Common myeloid progenitor, CD34-positive (primary cell): ENCODE results near the gene TGM4. TPM values are rescaled to one million over a fixed set of nuclear protein-coding genes. Genes with fewer than 3 reads are reported as not detected.

Experiments used
- CTCF ChIA-PET: fragments of 350-600 bp; sonication (Branson Sonifier 250); formaldehyde crosslinking; loops from one replicate; lab custom pipeline; 2021; ENCODE audit warnings: antibody characterized with exemption; lab: Charles Lee
- POLR2A ChIA-PET: fragments of 350-600 bp; sonication (Branson Sonifier 250); formaldehyde crosslinking; loops from one replicate; lab custom pipeline; 2021; ENCODE audit warnings: antibody characterized with exemption; lab: Charles Lee
- DNase-seq, 3 donors: peaks; one replicate each; pipeline versions ENCODE4 v3.0.0 to v3.0.0-alpha.2; 2013
- H3K27ac ChIP-seq, 2 experiments: 1 replicate in 1 of 2; 2 replicates in 1 of 2; pipeline ENCODE4 v1.7.0; 2013; ENCODE audit warnings: inconsistent platforms in 2 of 2, low read length in 2 of 2, mild to moderate bottlenecking in 2 of 2, low read depth in 1 of 2, moderate library complexity in 1 of 2; ENCODE audit not compliant: severe bottlenecking in 2 of 2, insufficient read depth in 1 of 2, poor library complexity in 1 of 2
- H3K27me3 ChIP-seq, 5 experiments: replicated peaks in 2 of 5; 1 replicate in 3 of 5; 2 replicates in 2 of 5; pipeline versions ENCODE4 v1.6.1 to v1.7.0; 2013; ENCODE audit warnings: low read length in 4 of 5, mild to moderate bottlenecking in 2 of 5, moderate library complexity in 2 of 5, inconsistent platforms in 1 of 5; ENCODE audit not compliant: insufficient read depth in 5 of 5, control insufficient read depth in 4 of 5
- H3K36me3 ChIP-seq, 4 experiments: 1 replicate in 2 of 4; 2 replicates in 2 of 4; pipeline versions ENCODE4 v1.6.1 to v1.7.0; 2013; ENCODE audit warnings: low read length in 3 of 4, control low read depth in 1 of 4, mild to moderate bottlenecking in 1 of 4; ENCODE audit not compliant: control insufficient read depth in 4 of 4, insufficient read depth in 4 of 4
- H3K4me1 ChIP-seq, 4 experiments: 1 replicate in 3 of 4; 2 replicates in 1 of 4; pipeline versions ENCODE4 v1.6.1 to v1.7.1; 2013; ENCODE audit warnings: low read length in 3 of 4, mild to moderate bottlenecking in 3 of 4, control low read depth in 1 of 4, inconsistent platforms in 1 of 4, moderate library complexity in 1 of 4; ENCODE audit not compliant: control insufficient read depth in 4 of 4, insufficient read depth in 4 of 4; ENCODE audit errors: control extremely low read depth in 1 of 4
- H3K4me3 ChIP-seq, 7 experiments: 1 replicate in 4 of 7; 2 replicates in 3 of 7; pipeline versions ENCODE4 v1.5.1 to v1.7.0; 2013; ENCODE audit warnings: mild to moderate bottlenecking in 7 of 7, low read length in 6 of 7, moderate library complexity in 6 of 7, inconsistent platforms in 2 of 7, low read depth in 2 of 7, control low read depth in 1 of 7; ENCODE audit not compliant: insufficient read depth in 4 of 7, control insufficient read depth in 1 of 7; ENCODE audit errors: extremely low read depth in 1 of 7
- H3K9me3 ChIP-seq, 5 experiments: 1 replicate in 4 of 5; 2 replicates in 1 of 5; pipeline versions ENCODE4 v1.6.1 to v1.7.1; 2013; ENCODE audit warnings: low read length in 4 of 5, mild to moderate bottlenecking in 2 of 5, inconsistent platforms in 1 of 5, low read depth in 1 of 5, moderate library complexity in 1 of 5; ENCODE audit not compliant: control insufficient read depth in 4 of 5, insufficient read depth in 2 of 5; ENCODE audit errors: control extremely low read depth in 1 of 5
- WGBS: methylation state at CpG from one replicate; pipeline ENCODE4 v1.1.5; 2013; ENCODE audit not compliant: insufficient coverage; 5-methylcytosine and 5-hydroxymethylcytosine counted together
- polyA plus RNA-seq: library from polyadenylated mRNA; unstranded; fragments of 120-200 nt; gene quantifications from one replicate; pipeline ENCODE4 v1.2.1, GENCODE V29; 2013

TGM4 gene
- 0.24 TPM for polyA plus RNA-seq

DNA sequence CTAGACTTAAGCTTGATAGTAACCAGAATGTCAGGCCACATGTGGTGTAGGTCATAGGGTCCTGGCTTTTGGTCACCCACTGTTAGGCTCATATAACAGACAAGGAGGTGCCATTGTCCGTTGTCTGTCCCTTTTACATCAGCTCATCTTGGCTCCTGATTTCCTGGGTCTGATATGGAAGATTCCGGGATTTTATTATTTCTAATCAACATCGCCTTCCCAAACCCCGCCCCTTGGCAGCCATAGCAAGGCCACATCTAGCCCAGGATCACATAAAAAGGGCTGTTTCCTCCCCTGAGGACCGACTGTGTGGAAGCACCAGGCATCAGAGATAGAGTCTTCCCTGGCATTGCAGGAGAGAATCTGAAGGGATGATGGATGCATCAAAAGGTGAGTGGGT lies at the start of gene TGM4:
Gene TGM4 (plus strand): TSS at position 301 of the 400 bp plus-strand sequence. CDS start 71 bp downstream, at position 372.
- ChIA-PET POLR2A (no interaction called here), CTCF (no interaction called here)
- Histone ChIP-seq H3K9me3 (no peaks in the 10 kb centered on the region), H3K4me3 (no peak within 1 kb of the TSS), H3K36me3 (no peaks in the 10 kb centered on the region), H3K27ac (no peak within 1 kb of the TSS), H3K4me1 (no peaks in the 10 kb centered on the region), H3K27me3 (no peaks in the 10 kb centered on the region)
- 96% methylated on average over 4 of the region's 5 CpGs for WGBS
- no peak for DNase-seq

DNA sequence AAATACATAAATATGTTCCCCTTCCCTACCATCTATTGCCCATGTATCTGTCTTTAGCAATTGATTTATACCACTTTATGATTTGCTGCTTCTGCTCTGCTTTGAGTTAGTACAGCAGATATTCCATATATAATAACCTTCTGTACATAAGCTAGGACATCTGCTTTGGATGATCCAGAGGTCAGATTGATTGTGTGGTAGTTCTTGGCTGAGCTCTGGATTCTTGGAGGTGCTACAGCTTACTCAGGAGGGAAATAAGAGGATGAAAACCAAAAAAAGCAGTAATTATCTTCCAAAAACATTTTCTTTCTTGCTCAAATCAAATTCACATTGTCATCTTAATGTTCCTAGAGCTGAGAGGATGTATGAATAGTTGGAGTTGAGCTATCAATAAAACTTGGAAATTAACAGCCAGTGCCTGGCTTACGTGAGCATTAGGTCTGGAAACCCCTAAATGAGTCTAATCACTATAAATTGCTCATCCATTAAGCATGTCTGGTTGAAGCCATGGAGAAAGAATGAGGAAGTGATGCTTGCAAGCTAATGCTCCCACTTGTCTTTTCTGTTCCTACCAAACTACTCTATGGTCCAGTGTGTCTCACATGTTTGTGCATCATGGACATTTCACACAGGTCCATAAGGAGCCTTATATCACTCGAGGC lies 49.0 kb upstream of the TGM4 start:
- POLR2A ChIA-PET = no interaction called here
- WGBS = no CpG with 5 or more reads among the region's 2 CpGs
- Histone ChIP-seq H3K27me3 (no peaks in the 10 kb centered on the region), H3K4me3 (no peak overlapping the region), H3K36me3 (peaks cover 8 to 31% (median 18%) of the 10 kb centered on the region in 4 experiments), H3K9me3 (no peaks in the 10 kb centered on the region), H3K4me1 (no peaks in the 10 kb centered on the region), H3K27ac (no peak overlapping the region)
- CTCF ChIA-PET = interaction anchor here (0.7 kb wide), 1 partner anchor 61 kb away, joined by 3 read pairs; no protein-coding TSS in a partner anchor
- no peak for DNase-seq

DNA sequence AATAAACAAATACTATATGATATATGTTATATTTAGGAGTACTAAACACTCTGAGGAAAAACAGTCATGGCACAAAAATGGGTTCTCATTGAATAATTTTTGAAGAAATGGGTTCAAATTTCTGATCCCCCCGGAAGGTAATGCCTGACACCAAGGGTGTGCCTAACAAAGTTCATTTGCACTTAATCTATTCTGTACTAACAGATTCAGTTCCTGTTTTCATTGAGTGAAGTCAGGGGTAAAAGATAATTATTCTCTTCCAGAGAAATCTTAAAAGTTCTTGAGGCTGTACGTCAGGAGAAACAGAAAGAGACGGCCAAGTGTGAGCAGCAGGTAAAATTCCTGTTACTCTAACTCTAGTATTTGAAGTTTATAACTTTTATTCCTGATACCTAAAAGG lies 47.2 kb upstream of the TGM4 start:
- POLR2A ChIA-PET = no interaction called here
- no CpG with 5 or more reads among the region's 3 CpGs for WGBS
- Histone ChIP-seq H3K4me3 (no peak overlapping the region), H3K36me3 (peaks cover 10 to 47% (median 28%) of the 10 kb centered on the region in 4 experiments), H3K27ac (no peak overlapping the region), H3K4me1 (no peaks in the 10 kb centered on the region), H3K27me3 (no peaks in the 10 kb centered on the region), H3K9me3 (no peaks in the 10 kb centered on the region)
- DNase-seq = no peak
- CTCF ChIA-PET = no interaction called here

DNA sequence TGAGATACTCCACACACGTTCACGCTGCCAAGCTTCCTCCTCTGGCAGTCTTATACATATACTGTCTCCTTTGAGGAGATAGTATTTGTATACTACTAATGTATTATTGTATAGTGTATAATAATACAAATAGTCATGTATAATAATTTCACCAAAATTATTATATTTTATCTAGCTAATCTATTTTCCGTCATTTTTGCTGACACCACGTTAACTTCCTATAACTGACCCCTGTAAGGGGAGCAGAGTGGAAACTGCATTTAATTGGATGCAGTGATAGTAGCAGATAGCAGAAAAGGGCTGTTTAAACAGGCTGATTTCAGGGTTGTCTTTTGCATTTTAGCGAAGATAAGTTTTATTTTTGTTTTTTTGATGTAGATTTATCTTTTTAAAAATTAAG lies 43.2 kb upstream of the TGM4 start:
- CTCF ChIA-PET = interaction anchor here (0.9 to 1.3 kb wide), 2 partner anchors 8 to 15 kb away, joined by 3 read pairs; no protein-coding TSS in a partner anchor
- POLR2A ChIA-PET = no interaction called here
- H3K27ac ChIP-seq = no peak overlapping the region
- no peak for DNase-seq
- H3K4me3 ChIP-seq = no peak overlapping the region
- 100% methylated on average over 2 of the region's 5 CpGs for WGBS
- no peaks in the 10 kb centered on the region for H3K4me1 ChIP-seq
- peaks cover 6 to 59% (median 37%) of the 10 kb centered on the region in 4 experiments for H3K36me3 ChIP-seq
- peaks cover 0 to 5% (median 2%) of the 10 kb centered on the region in 5 experiments for H3K9me3 ChIP-seq
- H3K27me3 ChIP-seq = no peaks in the 10 kb centered on the region

DNA sequence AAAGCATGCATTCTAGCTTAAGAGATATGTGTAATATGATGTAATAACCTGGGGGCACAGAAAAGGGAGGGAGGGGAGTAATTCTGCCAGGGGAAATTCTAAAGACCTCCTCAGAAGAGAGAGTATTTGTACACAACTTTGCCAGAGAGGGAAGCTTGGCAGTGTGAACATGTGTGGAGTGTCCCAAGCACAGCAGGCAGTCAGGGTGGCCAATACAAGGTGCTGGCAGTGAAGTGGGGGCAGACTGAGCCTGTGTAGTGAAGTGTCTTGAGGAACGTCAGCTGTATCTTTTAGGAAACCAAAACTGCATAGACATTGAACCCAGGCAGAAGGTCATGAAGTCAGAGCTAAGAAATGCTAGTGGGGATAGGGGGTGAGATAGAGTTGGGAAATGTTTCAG lies 42.4 kb upstream of the TGM4 start:
- no peaks in the 10 kb centered on the region for H3K27me3 ChIP-seq
- ChIA-PET POLR2A (no interaction called here), CTCF (interaction anchor here (1.3 kb wide), 1 partner anchor 9 kb away, joined by 3 read pairs; no protein-coding TSS in a partner anchor)
- H3K9me3 ChIP-seq = peaks cover 5 to 13% (median 6%) of the 10 kb centered on the region in 5 experiments
- H3K4me3 ChIP-seq = no peak overlapping the region
- DNase-seq = no peak
- H3K27ac ChIP-seq = no peak overlapping the region
- 100% methylated on average over 1 of the region's 1 CpG for WGBS
- peaks cover 7 to 60% (median 39%) of the 10 kb centered on the region in 4 experiments for H3K36me3 ChIP-seq
- no peaks in the 10 kb centered on the region for H3K4me1 ChIP-seq

DNA sequence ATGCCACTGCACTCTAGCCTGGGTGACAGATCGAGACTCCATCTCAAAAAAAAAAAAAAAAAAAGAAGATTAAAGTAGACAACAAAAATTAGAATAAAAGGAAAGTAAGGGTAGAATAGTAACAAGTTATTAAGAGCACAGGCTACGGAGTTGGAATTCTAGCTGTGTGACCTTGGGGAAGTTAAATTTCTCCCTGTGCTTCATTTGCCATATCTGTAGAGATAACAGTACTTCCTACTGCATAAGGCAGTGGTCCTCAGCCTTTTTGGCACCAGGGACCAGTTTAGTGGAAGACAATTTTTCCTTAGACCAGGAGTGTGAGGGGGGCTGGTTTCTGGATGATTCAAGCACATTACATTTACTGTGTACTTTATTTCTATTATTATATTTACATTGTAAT lies 41.4 kb upstream of the TGM4 start:
- POLR2A ChIA-PET = no interaction called here

DNA sequence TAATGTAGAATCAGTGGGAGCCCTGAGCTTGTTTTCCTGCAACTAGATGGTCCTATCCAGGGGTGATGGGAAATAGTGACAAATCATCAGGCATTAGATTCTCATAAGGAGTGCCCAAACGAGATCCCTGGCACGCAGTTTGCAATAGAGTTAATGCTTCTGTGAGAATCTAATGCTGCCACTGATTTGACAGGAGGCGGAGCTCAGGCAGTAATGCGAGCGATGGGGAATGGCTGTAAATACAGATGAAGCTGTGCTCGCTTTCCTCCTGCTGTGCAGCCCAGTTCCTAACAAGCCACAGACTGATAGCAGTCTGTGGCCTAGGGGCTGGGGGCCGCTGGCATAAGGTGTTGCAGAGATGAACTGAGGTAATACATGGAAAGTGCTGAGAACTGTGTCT lies 41.0 kb upstream of the TGM4 start:
- no peaks in the 10 kb centered on the region for H3K27me3 ChIP-seq
- no peak overlapping the region for H3K27ac ChIP-seq
- CTCF ChIA-PET = interaction anchor here (0.6 kb wide), 1 partner anchor 395 kb away, joined by 3 read pairs; no protein-coding TSS in a partner anchor
- no peak for DNase-seq
- peaks cover 14 to 69% (median 44%) of the 10 kb centered on the region in 4 experiments for H3K36me3 ChIP-seq
- 97% methylated on average over 6 of the region's 7 CpGs for WGBS
- H3K9me3 ChIP-seq = peaks cover 6 to 19% (median 10%) of the 10 kb centered on the region in 5 experiments
- H3K4me3 ChIP-seq = no peak overlapping the region
- no peaks in the 10 kb centered on the region for H3K4me1 ChIP-seq
- POLR2A ChIA-PET = no interaction called here

More for the DNA sequence above, 41.4 kb upstream of the TGM4 start:
- peaks cover 6 to 19% (median 10%) of the 10 kb centered on the region in 5 experiments for H3K9me3 ChIP-seq
- 86% methylated on average over 1 of the region's 2 CpGs for WGBS
- no peaks in the 10 kb centered on the region for H3K27me3 ChIP-seq
- H3K36me3 ChIP-seq = peaks cover 14 to 68% (median 42%) of the 10 kb centered on the region in 4 experiments
- no peaks in the 10 kb centered on the region for H3K4me1 ChIP-seq
- CTCF ChIA-PET = interaction anchor here (0.6 kb wide), 1 partner anchor 394 kb away, joined by 3 read pairs; no protein-coding TSS in a partner anchor
- no peak overlapping the region for H3K27ac ChIP-seq
- DNase-seq = no peak
- no peak overlapping the region for H3K4me3 ChIP-seq
